Activated T-cell treated with anti-CD3 and anti-CD28 coated beads, Interleukin-2, amount 50 U/mL, for 1 hour (primary cell): ENCODE results near the gene OSER1.
"Not testable (repeated sequence)": the region's sequence is repeated elsewhere in the genome, so short reads cannot be mapped to it uniquely, and the experiment has no call there.

ENCODE experiments used
- DNase-seq: peaks from one replicate; pipeline ENCODE4 v3.0.0-alpha.2; 2020

Gene OSER1

GRCh38 chr20:44210406-44211176 lies at the start of gene OSER1:
Gene OSER1 (minus strand): TSS chr20:44210771. CDS start chr20:44206957, 3,814 bp downstream.
- DNase-seq, result peak; percentile 99

- no peak for DNase-seq
Observed at GRCh38 chr20:44258226-44258890, 47.8 kb upstream of the OSER1 start.

GRCh38 chr20:44256961-44257360 lies 46.4 kb upstream of the OSER1 start:
- no peak for DNase-seq

- DNase-seq, result no peak
Observed at GRCh38 chr20:44255942-44256341, 45.4 kb upstream of the OSER1 start.

GRCh38 chr20:44254073-44254472 lies 43.5 kb upstream of the OSER1 start:
- no peak for DNase-seq

- DNase-seq, result no peak
Observed at GRCh38 chr20:44253528-44253927, 43.0 kb upstream of the OSER1 start.

GRCh38 chr20:44251284-44251683 lies 40.7 kb upstream of the OSER1 start:
- no peak for DNase-seq

- no peak for DNase-seq
Observed at GRCh38 chr20:44248410-44248759, 37.8 kb upstream of the OSER1 start.

- DNase-seq, result peak; percentile 31
Observed at GRCh38 chr20:44247586-44248409, 37.2 kb upstream of the OSER1 start.

GRCh38 chr20:44247131-44247571 lies 36.6 kb upstream of the OSER1 start, which contains the start of gene GDAP1L1:
Gene GDAP1L1 (plus strand): TSS chr20:44247308. CDS start chr20:44247335, 27 bp downstream.
- DNase-seq, result no peak

- DNase-seq, result no peak
Observed at GRCh38 chr20:44245977-44246376, 35.4 kb upstream of the OSER1 start.

GRCh38 chr20:44241796-44242195 lies 31.2 kb upstream of the OSER1 start:
- DNase-seq, result no peak

- DNase-seq, result not testable (repeated sequence)
Observed at GRCh38 chr20:44236840-44237239, 26.3 kb upstream of the OSER1 start.

- no peak for DNase-seq
Observed at GRCh38 chr20:44235702-44236101, 25.1 kb upstream of the OSER1 start.

GRCh38 chr20:44234566-44235317 lies 24.2 kb upstream of the OSER1 start:
- DNase-seq, result no peak

GRCh38 chr20:44233436-44234016 lies 23.0 kb upstream of the OSER1 start:
- DNase-seq, result no peak

GRCh38 chr20:44232469-44232856 lies 21.9 kb upstream of the OSER1 start:
- not testable (repeated sequence) for DNase-seq

- no peak for DNase-seq
Observed at GRCh38 chr20:44231713-44232468, 21.3 kb upstream of the OSER1 start.

GRCh38 chr20:44231193-44231592 lies 20.6 kb upstream of the OSER1 start:
- no peak for DNase-seq

GRCh38 chr20:44228465-44229258 lies 18.1 kb upstream of the OSER1 start:
- DNase-seq, result no peak

GRCh38 chr20:44224637-44225036 lies 14.1 kb upstream of the OSER1 start:
- DNase-seq, result no peak
